GM18867 (cell line): ENCODE data around the gene SLC25A22.
A peak's percentile ranks its signal among the peaks of the same experiment; 100 is the strongest.

Experiments
- ATAC-seq: cut with Tn5 transposase; IDR thresholded peaks from one replicate; pipeline ENCODE4 v1.9.1; 2021; ENCODE audit warnings: mild to moderate bottlenecking, moderate library complexity; ENCODE audit not compliant: unreplicated experiment

SLC25A22 gene

DNA sequence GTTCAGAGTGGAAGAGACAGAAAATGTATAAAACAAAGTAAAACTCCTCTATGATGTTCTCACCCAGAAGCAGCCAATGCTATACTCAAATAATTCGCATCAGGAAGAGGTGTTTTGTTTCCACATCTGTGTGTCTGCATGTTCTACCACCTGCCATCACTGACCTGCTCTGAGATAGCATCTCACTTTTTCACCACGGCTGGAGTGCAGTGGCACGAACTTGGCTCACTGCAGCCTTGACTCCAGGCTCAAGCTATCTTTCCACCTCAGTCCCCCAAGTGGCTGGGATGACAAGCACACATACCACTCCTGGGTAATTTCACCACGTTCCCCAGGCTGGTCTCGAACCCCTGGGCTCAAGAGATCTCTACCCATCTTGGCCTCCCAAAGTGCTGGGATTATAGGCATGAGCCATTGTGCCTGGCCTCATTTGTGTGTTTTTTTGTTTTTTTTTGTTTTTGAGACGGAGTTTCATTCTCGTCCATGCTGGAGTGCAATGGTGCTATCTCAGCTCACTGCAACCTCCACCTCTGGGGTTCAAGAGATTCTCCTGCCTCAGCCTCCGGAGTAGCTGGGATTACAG lies 36.5 kb downstream of the SLC25A22 start:
- no peak for ATAC-seq

DNA sequence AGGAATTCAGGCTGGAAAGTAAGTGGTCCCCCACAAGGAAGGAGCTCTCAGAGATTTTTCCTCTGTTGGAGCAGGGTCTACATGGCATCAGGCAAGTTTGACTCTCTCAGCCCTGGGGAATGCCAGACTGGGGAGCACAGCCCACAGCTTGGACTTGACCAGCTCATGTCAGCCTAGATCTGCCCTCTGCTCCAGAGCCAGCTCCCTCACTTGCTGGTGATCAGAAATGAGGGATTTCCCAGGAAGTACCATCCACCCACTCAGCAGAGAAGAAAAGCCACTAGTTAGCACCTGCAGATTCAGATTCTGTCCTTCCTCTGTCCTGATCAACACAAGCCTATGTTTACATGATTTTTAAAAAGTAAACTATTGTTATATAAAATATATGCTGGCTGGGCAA lies 37.8 kb downstream of the SLC25A22 start:
- ATAC-seq = no peak

DNA sequence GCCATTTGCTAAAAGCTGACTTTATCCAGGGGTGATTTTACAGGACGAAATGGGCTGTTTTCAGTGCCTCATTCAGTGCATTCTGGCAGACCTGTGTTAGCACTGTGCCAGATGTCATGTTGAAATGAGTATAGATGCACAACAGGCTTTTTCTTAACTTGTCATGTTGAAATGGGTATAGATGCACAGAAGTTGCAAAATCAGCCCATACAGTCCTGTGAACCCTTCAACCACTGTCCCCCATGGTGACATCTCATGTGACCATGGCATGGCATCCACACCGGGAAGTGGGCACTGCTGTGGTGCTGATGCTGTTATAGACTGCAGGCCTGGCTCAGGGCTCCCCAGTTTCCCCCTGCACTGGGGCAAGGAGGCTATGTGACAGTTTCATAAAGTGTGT lies 48.4 kb downstream of the SLC25A22 start:
- no peak for ATAC-seq

DNA sequence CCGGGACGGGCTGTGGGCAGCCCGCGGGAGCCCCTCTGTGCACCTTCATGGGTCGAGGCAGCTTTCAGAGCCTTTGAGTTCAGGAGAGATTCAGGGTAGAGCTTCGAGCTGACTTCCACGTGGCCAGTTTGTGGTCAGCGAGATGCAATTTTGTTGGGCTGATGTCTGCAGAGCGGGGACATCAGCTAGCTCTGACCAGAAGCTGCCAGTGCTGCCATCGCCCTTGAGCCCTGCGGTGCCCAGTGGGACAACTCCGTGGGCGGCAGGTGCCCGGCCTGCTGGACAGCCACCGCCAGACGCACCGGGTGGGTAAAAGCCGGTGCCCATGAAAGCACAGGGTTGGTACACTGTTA lies 50.1 kb downstream of the SLC25A22 start:
- peak; percentile 26 for ATAC-seq

DNA sequence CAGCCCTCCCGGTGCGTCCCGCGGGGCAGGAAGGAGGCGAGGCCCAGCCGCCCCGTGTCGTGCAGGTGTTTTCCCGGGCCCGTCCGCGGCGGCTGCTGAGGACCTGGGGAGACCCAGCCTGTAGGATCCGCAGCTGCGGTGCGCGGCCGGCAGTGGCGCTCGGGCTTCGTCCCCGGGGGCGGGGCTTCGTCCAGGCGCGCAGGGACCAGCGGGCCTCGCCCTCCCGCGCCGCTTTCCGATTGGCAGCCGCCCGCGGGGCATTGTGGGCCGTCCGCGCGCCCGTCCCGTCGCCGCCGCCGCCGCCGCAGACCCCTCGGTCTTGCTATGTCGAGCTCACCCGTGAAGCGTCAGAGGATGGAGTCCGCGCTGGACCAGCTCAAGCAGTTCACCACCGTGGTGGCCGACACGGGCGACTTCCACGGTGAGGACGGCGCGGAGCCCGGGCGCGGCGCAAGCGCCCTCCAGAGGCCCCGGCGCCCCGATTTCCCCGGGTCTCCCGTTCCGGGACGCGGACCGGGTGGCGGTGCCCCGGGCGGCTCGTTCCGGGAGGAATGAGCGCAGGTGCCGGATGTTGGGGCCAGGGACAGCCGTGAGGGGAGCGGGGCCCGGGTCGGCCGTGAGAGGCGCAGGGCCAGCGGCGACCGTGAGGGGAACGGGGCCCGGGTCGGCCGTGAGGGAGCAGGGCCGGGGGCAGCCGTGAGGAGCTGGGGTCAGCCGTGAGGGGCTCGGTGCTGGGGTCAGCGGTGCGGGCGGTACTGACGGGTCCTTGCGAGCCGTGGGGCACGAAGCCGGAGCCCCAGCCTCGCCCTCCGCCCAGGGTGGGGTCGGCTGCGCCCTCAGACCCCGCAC lies 50.7 kb downstream of the SLC25A22 start, which contains the start of gene TALDO1:
TSS of gene TALDO1 (plus strand) at position 307 of the 849 bp plus-strand sequence. CDS start at position 325, 18 bp downstream.
- ATAC-seq = peak; percentile 82

DNA sequence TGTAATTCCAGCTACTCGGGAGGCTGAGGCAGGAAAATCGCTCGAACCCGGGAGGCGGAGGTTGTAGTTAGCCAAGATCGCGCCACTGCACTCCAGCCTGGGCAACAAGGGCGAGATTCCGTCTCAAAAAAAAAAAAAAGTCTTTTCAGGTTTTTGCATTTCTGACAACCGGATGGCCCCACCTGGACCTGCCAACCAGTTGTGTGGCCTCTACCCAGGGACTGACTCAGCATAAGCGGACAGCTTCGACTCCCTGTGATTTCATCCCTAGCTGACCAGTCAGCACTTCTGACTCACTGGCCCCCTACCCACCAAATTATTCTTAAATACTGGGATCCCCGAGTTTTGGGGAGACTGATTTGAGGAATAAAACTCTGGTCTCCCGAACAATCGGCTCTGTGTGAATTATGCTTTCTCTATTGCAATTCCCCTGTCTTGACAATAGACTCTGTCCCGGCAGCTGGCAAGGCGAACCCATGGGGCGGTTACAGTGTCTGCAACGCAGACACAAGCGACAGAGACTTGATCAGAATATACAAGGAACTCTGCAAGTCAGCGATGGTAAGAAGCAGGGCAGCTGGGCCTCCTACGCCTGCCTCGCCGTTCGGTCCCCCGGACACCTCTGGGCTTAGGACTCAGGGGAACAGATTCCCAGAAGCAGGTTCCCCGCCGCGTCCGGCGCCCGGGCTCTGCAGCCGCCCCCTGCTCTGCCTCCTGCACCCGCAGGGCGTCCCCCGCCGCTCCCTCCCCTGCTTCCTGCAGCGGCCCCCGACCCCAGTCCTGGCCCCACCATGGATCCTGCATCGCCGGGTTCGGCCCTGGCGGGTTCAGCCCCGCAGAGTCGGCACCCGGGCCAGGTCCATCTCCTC lies 51.6 kb downstream of the SLC25A22 start:
- peak; percentile 28 for ATAC-seq

DNA sequence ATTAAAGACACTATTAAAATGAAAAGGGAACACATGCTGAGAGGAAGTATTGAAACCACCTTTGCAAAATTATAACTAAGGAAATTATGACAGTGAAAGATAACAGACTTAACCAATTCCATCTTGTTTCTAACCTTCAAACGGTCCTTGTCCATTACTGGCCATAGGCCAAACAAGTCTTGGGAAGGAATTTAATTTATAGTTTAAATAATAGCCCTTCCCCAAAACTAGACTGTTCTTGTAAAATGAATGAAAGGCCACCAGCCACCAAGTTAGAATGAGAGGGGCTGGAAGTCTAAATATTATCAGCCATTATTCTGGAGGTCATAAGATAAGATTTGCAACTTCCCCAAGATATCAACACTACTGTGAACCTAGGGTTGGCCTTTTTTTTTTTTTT lies 52.7 kb downstream of the SLC25A22 start:
- no peak for ATAC-seq

DNA sequence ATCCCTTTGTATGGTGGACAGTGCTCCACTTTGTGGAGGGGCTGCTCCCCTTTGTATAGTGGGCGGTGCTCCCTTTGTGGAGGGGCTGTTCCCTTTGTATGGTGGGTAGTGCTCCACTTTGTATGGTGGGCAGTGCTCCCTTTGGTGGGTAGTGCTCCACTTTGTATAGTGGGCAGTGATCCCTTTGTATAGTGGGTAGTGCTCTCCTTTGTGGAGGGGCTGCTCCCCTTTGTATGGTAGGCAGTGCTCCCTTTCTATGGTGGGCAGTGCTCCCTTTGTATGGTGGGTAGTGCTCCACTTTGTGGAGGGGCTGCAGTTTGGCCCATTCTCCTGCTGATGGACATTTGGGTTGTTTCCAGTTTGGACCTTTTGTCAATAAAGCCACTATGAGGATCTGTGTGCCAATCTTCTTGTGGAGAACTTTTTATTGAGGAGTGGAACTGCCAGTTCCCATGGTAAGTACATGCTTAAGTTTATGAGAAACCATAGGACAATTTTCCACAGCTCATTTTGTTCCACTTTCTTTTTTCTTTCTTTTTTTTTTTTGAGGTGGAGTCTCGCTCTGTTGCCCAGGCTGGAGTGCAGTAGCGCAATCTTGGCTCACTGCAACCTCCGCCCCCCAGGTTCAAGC lies 55.4 kb downstream of the SLC25A22 start:
- ATAC-seq = no peak

DNA sequence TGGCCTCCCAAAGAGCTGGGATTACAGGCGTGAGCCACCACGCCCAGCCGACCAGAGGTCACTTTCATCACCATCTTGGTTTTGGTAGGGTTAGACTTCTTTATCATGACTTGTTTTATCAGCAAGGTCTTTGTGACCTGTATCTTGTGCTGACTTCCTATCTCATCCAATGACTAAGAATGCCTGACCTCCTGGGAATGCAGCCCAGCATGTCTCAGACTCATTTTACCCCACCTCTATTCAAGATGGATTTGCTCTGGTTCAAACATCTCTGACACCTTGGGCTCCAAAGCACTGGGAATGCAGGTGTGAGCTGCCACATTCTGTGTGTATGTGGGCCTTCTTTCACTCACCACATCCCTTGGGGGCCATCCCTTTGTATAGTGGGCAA lies 55.9 kb downstream of the SLC25A22 start:
- no peak for ATAC-seq
